HL-60 (cell line): Measurements from ENCODE around the gene NADSYN1.

Experiments used
- CTCF ChIP-seq: IDR thresholded peaks from one replicate; pipeline ENCODE4 v1.5.1; 2011; ENCODE audit warnings: low read length, control low read depth, inconsistent platforms; ENCODE audit not compliant: insufficient read depth
- POLR2AphosphoS5 ChIP-seq: IDR thresholded peaks from 2 replicates; pipeline ENCODE4 v1.6.1; 2012; ENCODE audit warnings: low read depth

- TF ChIP-seq POLR2AphosphoS5 (no peak), CTCF (no peak)
These were observed 908 bp downstream of the NADSYN1 start for GRCh38 chr11:71453918-71454304.
